HG02798 (cell line): Measurements from ENCODE around the gene MYRIP.
"Not testable (repeated sequence)": the region's sequence is repeated elsewhere in the genome, so short reads cannot be mapped to it uniquely, and the experiment has no call there.

ENCODE experiments used
- ATAC-seq: cut with Tn5 transposase; IDR thresholded peaks from one replicate; pipeline ENCODE4 v1.9.1; 2021; ENCODE audit warnings: mild to moderate bottlenecking; ENCODE audit not compliant: unreplicated experiment, poor library complexity

MYRIP gene

DNA sequence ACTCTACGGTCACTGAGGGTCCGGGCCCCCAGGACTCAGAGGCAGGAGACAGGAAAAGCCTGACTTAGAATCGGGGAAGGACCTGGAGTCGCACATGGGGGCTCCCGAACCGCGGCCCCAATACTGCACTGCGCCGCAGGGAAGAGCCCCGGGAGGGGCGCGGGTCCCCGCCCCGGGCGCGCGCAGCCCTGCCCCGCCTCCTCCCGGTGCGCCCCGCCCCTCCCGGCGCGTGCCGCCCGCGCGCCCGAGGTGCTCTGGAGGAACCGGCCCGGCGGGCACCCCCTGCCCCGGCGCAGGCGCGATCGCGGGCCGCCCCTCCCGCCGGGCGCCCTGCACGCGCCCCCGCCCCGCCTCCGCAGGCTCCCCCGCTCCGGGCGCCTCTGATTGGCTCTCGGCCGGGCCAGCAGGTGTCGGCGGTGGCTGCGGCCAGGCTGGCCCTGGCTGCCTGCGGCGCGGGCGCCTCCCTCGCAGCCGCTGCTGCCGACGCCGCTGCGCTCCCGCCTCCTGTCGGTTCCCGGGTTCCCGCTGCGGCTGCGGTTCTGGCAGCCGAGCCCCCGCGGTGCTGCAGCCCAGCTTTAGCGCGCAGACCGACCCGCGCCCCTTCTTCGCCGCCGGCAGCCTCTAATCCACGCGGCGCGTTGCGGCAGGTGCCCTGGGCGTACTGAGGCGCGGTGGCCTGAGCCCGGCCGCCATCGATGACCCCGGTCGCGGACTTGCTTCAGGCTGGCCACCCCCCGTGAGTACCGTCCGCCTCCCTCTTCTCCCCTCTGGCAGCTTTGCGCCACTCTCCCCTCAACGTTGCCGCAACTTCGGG lies at the start of gene MYRIP:
TSS of gene MYRIP (plus strand) at position 429 of the 814 bp plus-strand sequence. CDS start 91,208 bp downstream, outside the sequence.
- peak; percentile 87 for ATAC-seq

- no peak for ATAC-seq
These were observed 49.1 kb upstream of the MYRIP start for GRCh38 chr3:39760325-39760724.

GRCh38 chr3:39762537-39763070 lies 46.8 kb upstream of the MYRIP start:
- ATAC-seq: no peak

GRCh38 chr3:39763390-39763789 lies 46.0 kb upstream of the MYRIP start:
- no peak for ATAC-seq

- no peak for ATAC-seq
These were observed 43.8 kb upstream of the MYRIP start for GRCh38 chr3:39765575-39765974.

DNA sequence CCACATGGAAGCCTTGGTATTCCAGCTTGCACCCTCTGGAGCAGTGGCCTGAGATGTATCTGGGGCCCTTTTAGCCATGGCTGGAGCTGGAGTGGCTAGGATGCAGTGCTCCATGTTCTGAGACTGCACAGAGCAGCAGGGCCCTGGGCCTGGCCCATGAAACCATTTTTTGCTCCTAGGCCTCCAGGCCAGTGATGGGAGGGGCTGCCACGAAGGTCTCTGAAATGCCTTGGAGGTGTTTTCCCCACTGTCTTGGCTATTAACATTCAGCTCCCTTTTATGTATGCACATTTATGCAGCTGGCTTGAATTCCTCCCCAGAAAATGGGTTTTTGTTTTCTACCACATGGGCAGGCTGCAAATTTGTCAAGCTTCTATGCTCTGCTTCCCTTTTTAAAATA lies 43.0 kb upstream of the MYRIP start:
- no peak for ATAC-seq

DNA sequence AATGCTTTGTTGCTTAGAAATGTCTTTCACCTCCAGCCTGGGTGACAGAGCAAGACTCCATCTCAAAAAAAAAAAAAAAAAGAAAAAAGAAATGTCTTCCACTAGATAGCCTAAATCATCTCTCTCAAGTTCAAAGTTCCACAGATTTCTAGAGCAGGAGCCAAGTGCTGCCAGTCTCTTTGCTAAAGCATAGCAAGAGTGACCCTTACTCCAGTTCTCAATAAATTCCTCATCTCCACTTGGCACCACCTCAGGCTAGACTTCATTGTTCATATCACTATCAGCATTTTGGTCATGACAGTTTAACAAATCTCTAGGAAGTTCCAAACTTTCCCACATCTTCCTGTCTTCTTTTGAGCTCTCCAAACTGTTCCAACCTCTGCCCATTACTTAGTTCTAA lies 42.5 kb upstream of the MYRIP start:
- ATAC-seq: not testable (repeated sequence)

DNA sequence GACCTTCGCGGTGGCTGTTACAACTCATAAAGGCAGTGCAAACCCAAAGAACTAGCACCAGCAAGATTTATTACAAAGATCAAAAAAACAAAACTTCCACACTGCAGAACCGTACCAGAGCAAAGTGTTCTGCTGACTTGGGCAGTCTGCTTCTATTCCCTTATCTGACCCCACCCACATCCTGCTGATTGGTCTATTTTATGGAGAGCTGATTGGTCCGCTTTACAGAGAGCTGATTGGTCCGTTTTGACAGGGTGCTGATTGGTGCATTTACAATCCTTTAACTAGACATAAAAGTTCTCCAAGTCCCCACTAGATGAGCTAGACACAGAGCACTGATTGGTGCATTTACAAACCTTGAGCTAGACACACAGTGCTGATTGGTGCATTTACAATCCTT lies 31.2 kb upstream of the MYRIP start:
- ATAC-seq: not testable (repeated sequence)

GRCh38 chr3:39779511-39780230 lies 29.7 kb upstream of the MYRIP start:
- no peak for ATAC-seq

- no peak for ATAC-seq
These were observed 29.1 kb upstream of the MYRIP start for GRCh38 chr3:39780352-39780751.

DNA sequence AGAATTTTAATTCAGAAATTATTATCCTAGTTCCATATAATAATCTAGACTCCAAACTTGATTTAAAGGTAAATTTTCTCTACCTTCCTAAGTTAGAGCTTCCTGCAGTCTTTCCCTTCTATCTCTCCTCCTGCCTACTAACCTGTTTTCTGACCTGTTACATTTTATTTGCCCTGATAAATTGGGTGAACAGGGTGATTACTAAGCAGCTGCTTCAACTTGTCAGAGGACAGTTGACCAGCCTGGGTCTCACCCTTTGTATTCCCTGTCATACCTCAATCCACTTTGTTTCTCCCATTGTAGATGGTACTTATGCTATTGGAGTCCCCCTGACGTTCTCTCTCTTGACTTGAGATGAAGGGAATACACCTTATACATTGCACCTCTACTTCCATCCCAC lies 28.4 kb upstream of the MYRIP start:
- no peak for ATAC-seq

GRCh38 chr3:39781632-39782031 lies 27.8 kb upstream of the MYRIP start:
- ATAC-seq: no peak

GRCh38 chr3:39783680-39784079 lies 25.7 kb upstream of the MYRIP start:
- no peak for ATAC-seq

DNA sequence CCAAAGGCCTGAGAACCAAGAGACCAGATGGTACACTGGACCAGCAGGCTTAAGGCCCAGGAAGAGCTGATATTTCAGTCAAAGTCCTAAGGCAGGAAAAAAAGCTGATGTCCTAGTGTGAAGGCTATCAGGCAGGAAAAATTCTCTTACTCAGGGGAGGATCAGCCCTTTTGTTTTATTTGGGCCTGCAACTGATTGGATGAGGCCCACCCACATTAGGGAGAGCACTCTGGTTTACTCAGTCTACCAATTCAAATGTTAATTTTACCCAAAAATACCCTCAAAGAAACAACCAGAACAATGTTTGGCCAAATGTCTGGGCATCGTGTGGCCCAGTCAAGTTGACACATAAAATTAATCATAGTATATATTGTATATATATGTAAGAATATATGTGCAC lies 24.5 kb upstream of the MYRIP start:
- no peak for ATAC-seq

GRCh38 chr3:39788128-39788883 lies 21.1 kb upstream of the MYRIP start:
- ATAC-seq: no peak

DNA sequence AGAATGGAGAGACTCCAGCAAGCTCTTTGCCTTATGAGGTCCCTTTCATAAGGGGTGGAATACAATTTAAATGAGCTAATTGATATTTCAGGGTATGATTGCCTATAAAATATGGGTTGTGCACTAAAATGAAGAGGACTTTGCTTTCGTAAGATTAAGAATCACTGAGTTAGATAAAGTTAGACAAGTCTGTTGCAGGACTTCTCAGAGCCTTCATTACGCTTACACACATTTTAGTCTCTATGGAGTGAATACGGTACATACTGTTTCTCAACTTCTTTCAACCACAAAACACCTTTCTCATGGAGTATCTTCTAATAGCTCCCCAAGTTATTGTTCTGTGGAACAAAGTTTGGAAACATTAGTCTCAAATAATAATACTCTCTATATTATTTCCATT lies 17.8 kb upstream of the MYRIP start:
- no peak for ATAC-seq

DNA sequence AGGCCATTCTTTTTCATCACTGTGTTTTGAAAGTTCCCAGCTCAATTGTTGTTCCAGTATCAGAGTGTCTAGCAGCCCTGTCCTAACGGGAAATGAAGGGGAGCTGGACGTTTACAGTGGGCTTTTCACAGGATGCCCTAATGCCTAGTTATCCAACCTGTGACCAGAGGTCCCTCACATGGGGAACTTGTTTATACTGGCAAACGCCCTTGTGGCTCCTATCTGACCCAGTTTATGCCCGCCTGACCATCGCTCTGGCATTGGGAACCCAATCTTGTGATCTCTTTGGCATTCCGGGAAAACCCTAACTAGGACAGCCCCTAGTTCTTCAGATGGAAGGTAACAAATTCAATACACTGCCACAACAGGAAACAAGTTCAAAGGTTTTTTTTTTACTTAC lies 14.5 kb upstream of the MYRIP start:
- no peak for ATAC-seq

GRCh38 chr3:39801216-39801615 lies 8.2 kb upstream of the MYRIP start:
- ATAC-seq: no peak

DNA sequence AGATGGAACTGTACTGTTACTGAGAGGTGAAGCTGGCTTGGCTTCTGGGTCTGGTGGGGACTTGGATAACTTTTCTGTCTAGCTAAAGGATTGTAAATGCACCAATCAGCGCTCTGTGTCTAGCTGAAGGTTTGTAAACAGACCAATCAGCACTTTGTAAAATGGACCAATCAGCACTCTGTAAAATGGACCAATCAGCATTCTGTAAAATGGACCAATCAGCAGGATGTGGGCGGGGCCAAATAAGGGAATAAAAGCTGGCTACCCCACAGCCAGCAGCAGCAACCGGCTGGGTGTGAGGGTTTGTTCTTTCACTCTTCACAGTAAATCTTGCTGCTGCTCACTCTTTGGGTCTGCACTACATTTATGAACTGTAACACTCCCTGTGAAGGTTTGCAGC lies 6.9 kb upstream of the MYRIP start:
- ATAC-seq: not testable (repeated sequence)

GRCh38 chr3:39803956-39804355 lies 5.5 kb upstream of the MYRIP start:
- ATAC-seq: no peak

DNA sequence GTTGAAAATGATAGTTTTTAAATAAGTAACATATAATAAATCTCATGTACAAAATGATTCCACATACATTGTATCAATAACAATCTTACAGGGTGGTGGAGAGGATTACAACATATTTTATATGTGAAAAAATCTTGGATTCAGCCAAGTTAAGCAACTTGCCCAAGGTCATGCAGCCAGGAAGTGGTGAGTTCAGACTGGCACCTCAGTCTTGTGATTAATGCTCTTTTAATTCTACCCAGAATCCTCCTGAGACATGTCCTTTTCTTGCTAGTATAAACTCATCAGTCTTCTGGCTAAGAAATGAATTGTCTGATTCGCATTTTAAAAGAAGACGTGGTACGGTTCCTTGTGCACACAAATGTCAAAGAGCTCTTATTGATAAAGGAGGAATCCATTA lies 4.5 kb upstream of the MYRIP start:
- no peak for ATAC-seq
